GM18951 (cell line): ENCODE measurements around the gene PLD4.

ENCODE experiments used
- POLR2A ChIP-seq: IDR thresholded peaks from 4 replicates; pipeline ENCODE4 v1.6.1; 2011; ENCODE audit warnings: mild to moderate bottlenecking; ENCODE audit not compliant: insufficient read length, insufficient read depth; ENCODE audit errors: extremely low read depth
- in situ Hi-C: fragments of 300-500 bp; cut with MboI; formaldehyde crosslinking; loops from one replicate; pipeline ENCODE4 v1.12.0; 2022; ENCODE audit warnings: low sequenced_read_pairs, mixed read lengths, inconsistent platforms; ENCODE audit not compliant: unreplicated experiment

Gene PLD4, protein sequence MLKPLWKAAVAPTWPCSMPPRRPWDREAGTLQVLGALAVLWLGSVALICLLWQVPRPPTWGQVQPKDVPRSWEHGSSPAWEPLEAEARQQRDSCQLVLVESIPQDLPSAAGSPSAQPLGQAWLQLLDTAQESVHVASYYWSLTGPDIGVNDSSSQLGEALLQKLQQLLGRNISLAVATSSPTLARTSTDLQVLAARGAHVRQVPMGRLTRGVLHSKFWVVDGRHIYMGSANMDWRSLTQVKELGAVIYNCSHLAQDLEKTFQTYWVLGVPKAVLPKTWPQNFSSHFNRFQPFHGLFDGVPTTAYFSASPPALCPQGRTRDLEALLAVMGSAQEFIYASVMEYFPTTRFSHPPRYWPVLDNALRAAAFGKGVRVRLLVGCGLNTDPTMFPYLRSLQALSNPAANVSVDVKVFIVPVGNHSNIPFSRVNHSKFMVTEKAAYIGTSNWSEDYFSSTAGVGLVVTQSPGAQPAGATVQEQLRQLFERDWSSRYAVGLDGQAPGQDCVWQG

DNA sequence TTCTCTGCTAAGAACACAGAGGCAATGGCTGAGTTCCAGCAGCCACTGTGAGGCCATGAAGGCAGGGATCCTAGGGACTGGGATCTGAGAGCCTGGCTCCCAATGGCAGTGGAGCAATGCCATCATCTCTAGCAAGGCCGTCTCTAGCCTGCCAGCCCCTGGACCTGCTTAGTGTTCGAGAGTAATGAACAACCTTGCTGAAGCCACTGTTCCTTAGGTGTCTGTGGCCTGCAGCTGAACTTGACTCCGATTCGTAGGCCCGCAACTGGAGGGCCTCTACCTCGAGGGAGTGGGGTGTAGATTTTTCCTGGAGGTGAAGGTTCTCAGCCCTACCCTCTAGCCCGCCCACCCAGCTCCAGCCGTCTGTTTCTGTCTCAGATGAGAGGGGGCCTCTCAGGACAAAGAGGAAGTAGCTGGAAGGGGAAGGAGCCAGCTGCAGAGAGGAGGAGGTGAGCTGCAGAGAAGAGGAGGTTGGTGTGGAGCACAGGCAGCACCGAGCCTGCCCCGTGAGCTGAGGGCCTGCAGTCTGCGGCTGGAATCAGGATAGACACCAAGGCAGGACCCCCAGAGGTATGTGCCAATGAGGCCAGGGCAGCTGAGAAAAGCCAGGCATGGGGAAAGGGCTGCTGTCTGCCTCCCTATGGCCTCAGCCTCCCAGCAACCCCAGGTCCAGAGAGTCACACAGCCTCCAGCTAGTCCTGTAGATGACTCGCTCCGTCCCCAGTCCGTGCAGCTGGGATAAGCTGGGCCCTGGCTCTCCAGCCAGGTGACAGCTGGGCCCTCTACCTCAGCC, at the start of gene PLD4:
TSS of gene PLD4 (plus strand) at position 459 of the 793 bp plus-strand sequence. CDS start 2,262 bp downstream, outside the sequence.
- peak; percentile 39 for TF ChIP-seq POLR2A
- in situ Hi-C loops: no loop called here

DNA sequence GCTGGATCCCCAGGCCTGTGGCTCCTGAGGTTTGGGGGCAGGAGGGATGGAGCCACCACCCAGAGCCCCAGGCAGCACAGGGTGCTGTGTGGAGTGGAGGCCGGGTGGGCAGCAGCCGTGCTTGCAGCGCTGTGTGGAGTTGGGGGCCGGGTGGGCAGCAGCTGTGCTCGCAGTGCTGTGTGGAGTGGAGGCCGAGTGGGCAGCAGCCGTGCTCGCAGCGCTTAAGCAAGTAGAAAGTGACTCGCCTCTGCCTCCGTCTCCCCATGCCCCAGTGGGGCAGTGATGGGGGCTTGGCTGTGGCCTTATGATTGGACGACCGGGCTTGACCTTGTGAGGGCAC, 49.3 kb upstream of the PLD4 start:
- in situ Hi-C loops: no loop called here
- no peak for TF ChIP-seq POLR2A

DNA sequence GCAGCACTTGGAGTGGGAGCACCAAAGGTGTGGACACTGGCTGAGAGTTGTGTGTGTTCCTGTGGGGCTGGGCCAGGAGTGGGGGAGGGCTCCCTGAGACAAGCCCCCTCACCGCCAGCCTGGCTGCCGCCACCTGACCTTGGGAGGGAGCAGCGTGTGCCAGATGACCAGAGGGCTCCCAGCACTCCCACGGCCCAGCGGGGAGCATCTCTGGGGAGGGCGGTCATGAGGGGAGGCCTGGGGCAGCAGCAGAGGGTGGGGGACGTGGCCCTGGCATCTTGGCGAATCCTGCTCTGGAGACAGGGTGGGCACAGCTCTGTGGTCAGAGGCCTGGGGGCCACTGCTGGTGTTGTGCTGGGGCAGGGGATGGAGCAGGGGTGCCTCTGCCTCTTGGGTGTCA, 48.9 kb upstream of the PLD4 start:
- in situ Hi-C loops: no loop called here
- TF ChIP-seq POLR2A: no peak

DNA sequence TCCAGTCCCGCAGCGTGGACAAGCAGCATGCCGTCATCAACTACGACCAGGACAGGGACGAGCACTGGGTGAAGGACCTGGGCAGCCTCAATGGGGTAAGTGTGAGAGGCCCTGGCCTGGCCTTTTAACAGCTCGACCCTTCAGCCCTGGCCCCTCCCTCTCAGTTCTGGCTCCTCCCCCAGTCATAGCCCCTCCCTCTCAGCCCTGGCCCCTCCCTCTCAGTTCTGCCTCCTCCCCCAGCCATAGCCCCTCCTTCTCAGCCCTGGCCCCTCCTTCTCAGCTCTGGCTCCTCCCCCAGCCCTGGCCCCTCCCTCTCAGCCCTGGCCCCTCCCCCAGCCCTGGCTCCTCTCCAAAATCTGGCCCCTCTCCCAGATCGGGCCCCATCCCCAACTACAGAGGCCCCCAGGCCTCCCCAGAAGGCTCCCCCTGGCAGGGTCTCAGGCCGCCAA, 48.4 kb upstream of the PLD4 start:
- TF ChIP-seq POLR2A: no peak
- in situ Hi-C loops: no loop called here

DNA sequence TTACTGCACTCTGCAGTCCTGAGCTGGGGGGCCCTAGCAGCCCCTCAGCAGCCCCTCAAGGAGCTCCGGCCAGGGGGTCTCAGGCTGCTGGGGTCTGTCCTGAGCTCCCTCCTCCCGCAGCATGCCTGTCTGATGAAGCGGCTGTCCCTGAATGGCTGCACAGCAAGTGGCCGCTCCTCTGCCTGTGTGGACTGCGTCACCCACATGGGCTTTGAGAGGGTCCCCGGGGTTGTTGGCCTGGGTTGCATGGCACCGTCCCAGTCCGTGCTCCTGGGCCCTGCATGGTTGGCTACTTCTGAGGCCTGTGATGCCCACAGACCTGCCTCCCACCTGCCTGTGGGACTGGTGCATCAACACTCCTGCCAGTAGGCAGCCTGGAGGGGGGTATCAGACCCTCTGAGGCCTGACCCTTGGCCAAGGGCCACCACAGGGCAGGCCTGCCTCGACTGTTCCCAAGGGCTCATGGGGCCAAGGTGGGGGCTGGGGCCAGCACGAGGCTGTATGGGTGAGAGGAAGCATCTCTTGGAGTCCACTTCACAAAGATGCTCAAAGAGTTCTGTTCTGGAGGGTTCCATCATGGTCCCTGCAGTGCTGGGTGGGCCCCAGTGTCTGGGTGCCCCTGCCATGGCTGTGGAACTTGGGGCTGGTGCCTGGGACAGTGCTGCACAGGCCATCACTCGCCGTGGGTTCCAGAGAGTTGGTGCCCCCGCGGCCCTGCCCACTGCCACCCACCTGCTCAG, 47.4 kb upstream of the PLD4 start:
- no peak for TF ChIP-seq POLR2A
- in situ Hi-C loops: no loop called here

DNA sequence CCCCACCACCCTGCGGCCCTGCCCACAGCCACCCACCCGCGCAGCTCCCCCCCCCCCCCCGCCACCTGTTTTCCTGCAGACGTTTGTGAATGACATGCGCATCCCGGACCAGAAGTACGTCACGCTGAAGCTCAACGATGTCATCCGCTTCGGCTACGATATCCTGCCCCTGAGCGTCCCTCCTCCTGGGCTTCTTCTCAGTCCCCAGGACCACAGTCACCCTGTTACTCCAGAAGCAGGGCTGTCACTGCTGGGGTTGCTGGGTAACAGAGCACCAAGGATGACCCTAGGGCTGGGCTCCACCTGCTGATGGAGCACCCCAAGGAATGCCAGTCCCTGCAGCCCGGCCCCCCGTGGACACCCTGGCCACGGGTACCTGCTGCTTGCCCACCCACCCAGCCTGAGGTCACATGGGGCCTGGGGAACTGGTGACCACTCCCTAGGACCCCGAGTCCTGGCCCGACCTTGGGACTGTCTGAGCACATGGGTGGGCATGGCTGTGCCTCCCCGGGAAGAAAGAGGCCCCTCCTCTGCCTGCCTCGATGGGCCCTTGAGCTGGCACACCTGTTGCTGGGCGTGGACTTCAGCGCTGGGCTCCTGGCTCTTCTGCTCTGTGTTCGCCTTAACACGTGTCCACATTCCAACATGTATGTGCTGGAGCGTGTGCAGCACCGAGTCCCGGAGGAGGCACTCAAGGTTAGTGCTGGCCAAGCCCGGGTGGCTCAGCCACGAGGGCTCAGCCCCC, 46.7 kb upstream of the PLD4 start:
- in situ Hi-C loops: no loop called here
- TF ChIP-seq POLR2A: no peak

DNA sequence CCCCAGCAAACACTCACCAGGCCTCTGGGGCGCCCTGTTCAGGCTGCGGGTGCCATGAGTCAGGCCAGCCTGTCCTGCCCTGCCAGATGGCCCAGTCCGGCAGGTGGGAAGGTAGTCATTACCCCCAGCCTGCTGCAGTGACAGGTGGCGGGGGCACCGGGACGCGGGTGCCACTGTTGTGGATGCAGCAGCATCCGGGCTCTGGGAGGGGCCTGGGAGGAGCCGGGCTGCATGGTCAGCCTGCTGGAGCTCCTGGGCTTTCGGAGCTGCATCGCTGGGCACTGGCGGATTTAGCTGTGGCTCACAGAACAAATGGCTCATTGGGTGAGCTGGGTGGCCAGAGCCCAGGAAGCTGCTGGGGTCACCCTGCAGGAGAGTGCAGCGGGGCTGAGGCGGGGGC, 46.1 kb upstream of the PLD4 start:
- TF ChIP-seq POLR2A: no peak
- in situ Hi-C loops: no loop called here

DNA sequence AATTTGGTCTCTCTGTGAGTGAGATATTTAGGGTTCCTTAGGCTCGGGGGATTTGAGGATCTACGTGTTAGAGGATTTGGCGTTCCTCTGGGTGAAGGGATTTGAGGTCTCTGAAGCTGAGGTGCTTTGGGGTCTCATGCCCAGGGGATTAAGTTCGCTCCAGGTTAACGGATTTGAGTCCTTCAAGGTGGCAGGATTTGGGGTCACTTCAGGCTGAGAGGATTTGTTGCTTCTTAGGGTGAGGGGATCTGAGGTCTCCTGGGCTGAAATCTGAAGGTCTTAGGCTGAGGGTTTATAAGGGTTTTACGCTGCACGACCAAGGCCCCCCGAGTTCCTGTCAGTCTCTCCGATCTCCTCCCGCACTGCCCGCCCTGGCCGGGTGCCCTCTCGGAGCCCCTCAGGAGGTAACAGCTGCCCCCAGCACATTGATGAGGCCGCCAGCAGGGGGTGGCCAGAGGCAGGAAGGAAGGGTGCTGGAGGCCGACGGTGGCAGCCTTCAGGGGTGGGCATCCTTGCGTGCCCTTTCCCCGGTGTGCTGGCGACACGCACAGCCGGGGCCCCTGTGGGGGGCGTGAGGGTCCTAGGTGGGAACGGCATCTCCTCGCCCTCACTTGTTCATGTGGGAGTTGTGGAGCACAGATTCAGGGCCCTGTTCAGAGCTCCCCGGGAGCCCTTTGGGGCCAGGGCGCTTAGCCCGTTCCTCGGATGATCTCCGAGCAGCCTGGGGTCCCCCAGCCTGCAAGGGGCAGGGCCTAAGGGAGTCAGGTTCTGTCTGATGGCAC, 45.3 kb upstream of the PLD4 start:
- in situ Hi-C loops: no loop called here
- TF ChIP-seq POLR2A: no peak

DNA sequence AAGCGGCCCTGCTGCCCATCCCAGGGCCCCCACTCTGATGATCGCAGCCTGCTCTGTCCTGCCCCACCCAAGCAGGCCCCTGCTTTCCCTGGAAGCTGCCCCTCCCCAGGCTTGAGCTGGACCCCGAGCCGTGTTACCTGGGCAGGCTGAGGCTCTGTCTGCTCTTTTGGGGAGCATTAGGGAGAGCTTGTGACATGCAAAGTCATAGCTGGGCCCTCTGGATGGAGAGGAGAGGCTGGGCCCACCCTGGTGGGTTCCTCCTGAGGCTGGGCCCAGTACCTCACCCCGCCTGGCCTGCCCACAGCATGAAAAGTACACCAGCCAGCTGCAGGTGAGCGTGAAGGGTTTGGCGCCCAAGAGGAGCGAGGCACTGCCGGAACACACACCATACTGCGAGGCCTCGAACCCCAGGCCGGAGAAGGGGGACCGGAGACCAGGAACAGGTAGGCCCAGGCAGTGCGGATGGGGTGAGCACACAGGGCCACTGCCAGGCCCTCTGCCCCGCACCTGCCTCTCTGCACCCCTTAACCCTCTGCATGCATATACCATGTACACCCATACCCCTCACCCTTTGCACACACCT, 44.6 kb upstream of the PLD4 start:
- in situ Hi-C loops: no loop called here
- no peak for TF ChIP-seq POLR2A

DNA sequence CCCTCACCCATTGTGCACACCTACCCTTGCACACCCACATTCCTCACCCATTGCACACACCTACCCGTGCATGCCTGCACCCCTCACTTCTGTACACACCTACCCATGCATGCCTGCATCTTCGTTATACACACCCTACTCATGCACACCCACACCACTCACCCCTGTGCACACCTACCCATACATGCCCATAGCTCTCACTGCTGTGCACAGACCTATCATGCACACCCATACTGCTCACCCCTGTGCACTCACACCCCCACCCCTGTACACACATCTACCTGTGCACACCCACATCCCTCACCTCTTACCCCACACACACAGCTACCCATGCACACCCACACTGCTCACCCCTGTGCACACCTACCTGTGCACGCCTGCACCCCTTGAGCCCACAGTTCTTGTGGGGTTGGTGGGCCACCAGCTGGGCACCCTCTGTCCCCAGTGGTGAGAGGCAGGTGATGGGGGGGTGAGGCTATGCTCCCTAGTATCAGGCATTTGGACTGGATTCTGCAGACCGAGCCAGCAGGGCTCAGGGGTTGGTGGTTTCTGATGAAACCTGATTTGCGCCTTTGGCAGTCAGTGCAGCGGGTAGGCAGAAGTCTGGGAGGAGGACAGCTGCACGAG, 44.0 kb upstream of the PLD4 start:
- no peak for TF ChIP-seq POLR2A
- in situ Hi-C loops: no loop called here

DNA sequence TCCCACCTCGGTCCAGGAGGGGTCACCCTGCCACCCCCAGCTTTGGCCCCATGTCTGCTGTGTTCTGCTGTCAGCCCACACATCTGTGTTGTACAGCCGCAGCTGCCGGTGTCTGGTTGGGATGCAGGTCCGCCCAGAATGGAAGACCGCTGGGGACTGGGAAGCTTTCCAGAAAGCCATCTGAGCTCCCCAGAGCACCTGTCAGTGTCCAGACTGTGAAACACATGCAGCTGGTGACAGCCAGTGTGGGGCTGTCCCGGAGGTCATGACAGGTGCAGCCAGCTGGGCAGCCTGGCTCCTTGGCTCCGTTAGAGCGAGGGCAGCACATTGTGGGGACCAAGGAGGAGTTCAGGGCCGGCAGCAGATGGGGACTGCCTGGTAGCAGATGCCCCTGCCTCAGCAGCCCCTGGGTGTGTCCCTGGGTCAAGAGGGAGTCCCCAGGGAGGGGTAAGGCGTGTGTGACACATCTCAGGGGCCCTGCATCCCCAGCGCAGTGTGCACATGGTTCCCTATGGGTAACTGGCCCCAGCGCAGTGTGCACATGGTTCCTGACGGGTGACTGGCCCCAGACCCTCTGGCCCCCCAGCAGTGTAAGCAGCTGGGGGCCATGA, 43.2 kb upstream of the PLD4 start:
- TF ChIP-seq POLR2A: no peak
- in situ Hi-C loops: no loop called here
